B cell (primary cell): ENCODE data around the gene KCTD14. TPM values are rescaled to one million over a fixed set of nuclear protein-coding genes. Genes with fewer than 3 reads are reported as not detected.

Experiments
- ATAC-seq: fragments of 200-7000 bp; cut with Tn5 transposase; one replicate; pipeline ENCODE4 v1.10.0; 2021; ENCODE audit warnings: low read depth, mild to moderate bottlenecking, moderate number of reproducible peaks, moderate library complexity
- CTCF ChIA-PET: fragments of 350-600 bp; sonication (Branson Sonifier 250); formaldehyde crosslinking; loops from one replicate; lab custom pipeline; 2021; ENCODE audit warnings: antibody characterized with exemption, inconsistent platforms; lab: Charles Lee
- POLR2A ChIA-PET: fragments of 350-600 bp; sonication (Branson Sonifier 250); formaldehyde crosslinking; loops from one replicate; lab custom pipeline; 2021; ENCODE audit warnings: antibody characterized with exemption; lab: Charles Lee
- DNase-seq: peaks from one replicate; pipeline ENCODE4 v3.0.0; 2013
- H2AFZ ChIP-seq: 2 replicates; pipeline ENCODE4 v1.6.1; 2012; ENCODE audit warnings: mild to moderate bottlenecking, low read depth, low read length; ENCODE audit not compliant: insufficient read depth, poor library complexity, severe bottlenecking
- H3K27ac ChIP-seq, 2 donors: 1 replicate in 1 of 2; 2 replicates in 1 of 2; pipeline ENCODE4 v1.5.1; 2012 to 2013; ENCODE audit warnings: low read length in 2 of 2, mild to moderate bottlenecking in 2 of 2, moderate library complexity in 1 of 2
- H3K27me3 ChIP-seq, 4 experiments: fragments of 200-600 bp in 1 of 4; sonication (generic) in 1 of 4; replicated peaks in 1 of 4; 1 replicate in 2 of 4; 2 replicates in 2 of 4; pipeline versions ENCODE4 v1.6.1 to v1.7.0; 2013 to 2016; ENCODE audit warnings: low read length in 3 of 4, mild to moderate bottlenecking in 2 of 4, mixed read lengths in 1 of 4, moderate library complexity in 1 of 4; ENCODE audit not compliant: insufficient read depth in 4 of 4, control insufficient read depth in 3 of 4; ENCODE audit errors: control extremely low read depth in 1 of 4
- H3K36me3 ChIP-seq, 2 experiments: replicated peaks in 1 of 2; 1 replicate in 1 of 2; 2 replicates in 1 of 2; pipeline versions ENCODE4 v1.6.1 to v1.7.1; 2013; ENCODE audit warnings: low read length in 1 of 2; ENCODE audit not compliant: insufficient read depth in 2 of 2, control insufficient read depth in 1 of 2; ENCODE audit errors: control extremely low read depth in 1 of 2, extremely low read depth in 1 of 2
- H3K4me1 ChIP-seq, 2 donors: fragments of 200-600 bp in 1 of 2; sonication (generic) in 1 of 2; 1 replicate in 1 of 2; 2 replicates in 1 of 2; pipeline versions ENCODE4 v1.5.1 to v1.6.1; 2013 to 2017; ENCODE audit warnings: low read length in 2 of 2; ENCODE audit not compliant: control insufficient read depth in 2 of 2, insufficient read depth in 2 of 2
- H3K4me2 ChIP-seq: replicated peaks from 2 replicates; pipeline ENCODE3; 2012; ENCODE audit warnings: mild to moderate bottlenecking, low read depth, low read length; ENCODE audit not compliant: poor library complexity, severe bottlenecking
- H3K4me3 ChIP-seq, 5 experiments: fragments of 200-600 bp in 1 of 5; sonication (generic) in 1 of 5; 1 replicate in 3 of 5; 2 replicates in 2 of 5; pipeline versions ENCODE4 v1.5.1 to v1.7.0; 2011 to 2016; ENCODE audit warnings: low read length in 4 of 5, mild to moderate bottlenecking in 4 of 5, low read depth in 2 of 5, control low read depth in 1 of 5, moderate library complexity in 1 of 5; ENCODE audit not compliant: insufficient read depth in 1 of 5; ENCODE audit errors: control extremely low read depth in 1 of 5, extremely low read depth in 1 of 5
- H3K79me2 ChIP-seq: fragments of 200-600 bp; sonication (generic); one replicate; pipeline ENCODE4 v1.6.0; 2016; ENCODE audit warnings: low read length; ENCODE audit not compliant: control insufficient read depth, insufficient read depth
- H3K9ac ChIP-seq: fragments of 200-600 bp; sonication (generic); 2 replicates; pipeline ENCODE4 v1.6.1; 2017; ENCODE audit warnings: mild to moderate bottlenecking, low read length, moderate library complexity
- H3K9me3 ChIP-seq, 3 donors: one replicate each; pipeline versions ENCODE4 v1.6.1 to v1.7.1; 2013; ENCODE audit warnings: low read length in 2 of 3; ENCODE audit not compliant: control insufficient read depth in 2 of 3, insufficient read depth in 1 of 3; ENCODE audit errors: control extremely low read depth in 1 of 3
- H4K20me1 ChIP-seq: 2 replicates; pipeline ENCODE4 v1.6.0; 2012; ENCODE audit warnings: mild to moderate bottlenecking, low read length; ENCODE audit not compliant: insufficient read depth, control insufficient read depth, poor library complexity, severe bottlenecking
- H3K27ac Mint-ChIP-seq: one replicate; pipeline ENCODE4 v1.8.0; 2021; ENCODE audit warnings: mixed read lengths
- H3K27me3 Mint-ChIP-seq: one replicate; pipeline ENCODE4 v1.8.0; 2021; ENCODE audit warnings: mixed read lengths
- H3K4me1 Mint-ChIP-seq: one replicate; pipeline ENCODE4 v1.8.0; 2021; ENCODE audit warnings: mixed read lengths
- H3K4me3 Mint-ChIP-seq: one replicate; pipeline ENCODE4 v1.8.0; 2021; ENCODE audit warnings: mixed read lengths
- H3K9me3 Mint-ChIP-seq: one replicate; pipeline ENCODE4 v1.8.0; 2022; ENCODE audit warnings: mixed read lengths; ENCODE audit not compliant: insufficient read depth
- EZH2 ChIP-seq: IDR thresholded peaks from 2 replicates; pipeline ENCODE4 v1.6.1; 2012; ENCODE audit warnings: borderline replicate concordance, low read depth, mild to moderate bottlenecking, moderate library complexity, low read length; ENCODE audit not compliant: insufficient read depth, poor library complexity, severe bottlenecking
- WGBS: methylation state at CpG from one replicate; pipeline ENCODE4 v1.1.5; 2013; ENCODE audit warnings: missing lambda C conversion rate; ENCODE audit not compliant: insufficient coverage; 5-methylcytosine and 5-hydroxymethylcytosine counted together
- intact Hi-C: fragments of 100-400 bp; cut with micrococcal nuclease; formaldehyde crosslinking; loops from one replicate; pipeline ENCODE4 v1.10.0; 2022
- polyA plus RNA-seq: library from polyadenylated mRNA; depleted of rRNA; stranded (reverse); fragments of >200 nt; gene quantifications from 2 replicates; pipeline ENCODE4 v1.2.3, GENCODE V29; 2012
- total RNA-seq, 2 donors: library from RNA; stranded (reverse); fragments of 120-200 nt in 1 of 2; gene quantifications; 1 replicate in 1 of 2; 2 replicates in 1 of 2; pipeline versions ENCODE4 v1.2.3 to v1.2.4, GENCODE V29; 2013 to 2022
- TF ChIP-seq, protein P1 (sequence below): fragments of 200-600 bp; IDR thresholded peaks from one replicate; pipeline ENCODE4 v1.8.0; 2022; ENCODE audit warnings: antibody characterized with exemption, mild to moderate bottlenecking

The KCTD14 gene
- total and polyA plus RNA-seq, 2 donors (not counting 1 experiment from before 2014, with no cell fraction given): 0.18 TPM; not detected in 1

DNA sequence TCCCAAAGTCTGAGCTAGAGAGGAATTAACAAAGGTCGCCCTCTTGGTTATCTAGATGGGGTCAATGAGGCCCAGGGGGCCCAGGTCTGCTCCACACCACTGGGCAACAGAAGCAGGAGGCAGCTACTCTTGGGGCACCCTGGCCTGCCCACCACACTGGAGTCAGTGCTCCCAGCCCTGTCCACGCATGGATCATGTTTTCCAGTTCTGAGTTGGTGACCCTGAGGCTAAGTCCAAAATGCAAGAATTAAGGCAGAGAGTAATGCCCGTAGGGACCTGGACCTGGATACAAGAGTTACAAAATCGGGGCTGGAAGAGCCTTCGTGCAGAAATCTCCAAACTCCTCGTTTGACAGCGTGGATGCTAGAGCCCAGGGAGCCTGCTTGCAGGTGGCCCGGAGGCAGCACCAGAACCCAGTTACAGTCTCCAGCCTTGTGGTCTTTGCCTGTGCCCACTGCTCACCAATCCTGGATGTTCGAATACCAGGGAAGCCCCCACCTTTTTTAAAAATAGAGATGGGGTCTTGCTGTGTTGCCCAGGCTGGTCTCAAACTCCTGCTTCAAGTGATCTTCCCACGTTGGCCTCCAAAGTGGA lies 34.5 kb upstream of the KCTD14 start:
- H3K4me3 ChIP-seq: no peak overlapping the region
- no peaks in the 10 kb centered on the region for H3K9me3 Mint-ChIP-seq
- H3K27me3 ChIP-seq: no peaks in the 10 kb centered on the region
- 86% methylated on average over 9 of the region's 10 CpGs for WGBS
- H3K4me1 Mint-ChIP-seq: no peaks in the 10 kb centered on the region
- CTCF ChIA-PET: no interaction called here
- H3K9ac ChIP-seq: no peak overlapping the region
- DNase-seq (no peak), ATAC-seq (no peak)
- H4K20me1 ChIP-seq: no peaks in the 10 kb centered on the region
- POLR2A ChIA-PET: interaction anchor here (0.5 kb wide), 1 partner anchor 131 kb away, joined by 3 read pairs; the partner anchor contains the start of gene KCTD21
- H3K4me1 ChIP-seq: no peaks in the 10 kb centered on the region
- no peaks in the 10 kb centered on the region for H3K9me3 ChIP-seq
- H3K79me2 ChIP-seq: no peaks in the 10 kb centered on the region
- no peaks in the 10 kb centered on the region for H3K27me3 Mint-ChIP-seq
- TF ChIP-seq EZH2: no peak
- TF ChIP-seq, protein P1, sequence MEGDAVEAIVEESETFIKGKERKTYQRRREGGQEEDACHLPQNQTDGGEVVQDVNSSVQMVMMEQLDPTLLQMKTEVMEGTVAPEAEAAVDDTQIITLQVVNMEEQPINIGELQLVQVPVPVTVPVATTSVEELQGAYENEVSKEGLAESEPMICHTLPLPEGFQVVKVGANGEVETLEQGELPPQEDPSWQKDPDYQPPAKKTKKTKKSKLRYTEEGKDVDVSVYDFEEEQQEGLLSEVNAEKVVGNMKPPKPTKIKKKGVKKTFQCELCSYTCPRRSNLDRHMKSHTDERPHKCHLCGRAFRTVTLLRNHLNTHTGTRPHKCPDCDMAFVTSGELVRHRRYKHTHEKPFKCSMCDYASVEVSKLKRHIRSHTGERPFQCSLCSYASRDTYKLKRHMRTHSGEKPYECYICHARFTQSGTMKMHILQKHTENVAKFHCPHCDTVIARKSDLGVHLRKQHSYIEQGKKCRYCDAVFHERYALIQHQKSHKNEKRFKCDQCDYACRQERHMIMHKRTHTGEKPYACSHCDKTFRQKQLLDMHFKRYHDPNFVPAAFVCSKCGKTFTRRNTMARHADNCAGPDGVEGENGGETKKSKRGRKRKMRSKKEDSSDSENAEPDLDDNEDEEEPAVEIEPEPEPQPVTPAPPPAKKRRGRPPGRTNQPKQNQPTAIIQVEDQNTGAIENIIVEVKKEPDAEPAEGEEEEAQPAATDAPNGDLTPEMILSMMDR: no peak
- no peak overlapping the region for H2AFZ ChIP-seq
- H3K27ac ChIP-seq: no peak overlapping the region
- H3K36me3 ChIP-seq: no peaks in the 10 kb centered on the region
- no peak overlapping the region for H3K4me3 Mint-ChIP-seq
- intact Hi-C loops: no loop called here
- no peak overlapping the region for H3K27ac Mint-ChIP-seq
- H3K4me2 ChIP-seq: no peak overlapping the region

DNA sequence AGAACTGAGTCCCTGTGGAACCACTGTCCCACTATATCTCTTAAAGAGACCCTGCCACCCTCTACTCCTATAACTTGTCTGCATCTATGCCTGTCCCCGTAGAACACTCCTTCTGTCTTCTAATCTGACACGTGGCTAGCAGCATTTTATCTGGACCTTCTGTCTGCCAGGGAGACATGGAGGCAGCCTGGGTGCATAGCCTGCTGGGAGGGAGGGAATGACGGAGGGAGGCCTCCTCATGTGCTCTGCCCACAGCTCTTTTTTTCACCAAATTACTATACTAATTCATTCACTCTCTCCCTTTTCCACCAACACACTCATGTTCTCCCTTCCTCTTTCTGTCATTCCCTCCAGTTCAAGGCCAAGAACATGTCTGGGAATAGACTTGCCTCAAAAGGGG lies 33.0 kb upstream of the KCTD14 start:
- Histone ChIP-seq H3K36me3 (no peaks in the 10 kb centered on the region), H3K27ac (no peak overlapping the region), H3K79me2 (no peaks in the 10 kb centered on the region), H3K9ac (no peak overlapping the region), H3K4me2 (no peak overlapping the region), H3K9me3 (no peaks in the 10 kb centered on the region), H3K4me1 (no peaks in the 10 kb centered on the region), H4K20me1 (no peaks in the 10 kb centered on the region), H2AFZ (no peak overlapping the region), H3K27me3 (no peaks in the 10 kb centered on the region), H3K4me3 (no peak overlapping the region)
- intact Hi-C loops: no loop called here
- 80% methylated on average over 1 of the region's 3 CpGs for WGBS
- no peaks in the 10 kb centered on the region for H3K9me3 Mint-ChIP-seq
- TF ChIP-seq, protein P1: no peak
- TF ChIP-seq EZH2: no peak
- no peak overlapping the region for H3K4me3 Mint-ChIP-seq
- ATAC-seq (no peak), DNase-seq (no peak)
- no peaks in the 10 kb centered on the region for H3K27me3 Mint-ChIP-seq
- CTCF ChIA-PET: no interaction called here
- no peaks in the 10 kb centered on the region for H3K4me1 Mint-ChIP-seq
- POLR2A ChIA-PET: no interaction called here
- no peak overlapping the region for H3K27ac Mint-ChIP-seq
